T-helper 1 cell treated with Interleukin-12 subunit alpha and Interleukin-12 subunit beta and Interleukin-4 antibody, amounts not matched to agents 30 μg/mL and 1 μg/mL, for 36 hours (primary cell): Measurements from ENCODE around the gene KRAS.
"Not testable (repeated sequence)": the region's sequence is repeated elsewhere in the genome, so short reads cannot be mapped to it uniquely, and the experiment has no call there.

Source experiments
- H3K27ac Mint-ChIP-seq: one replicate; pipeline ENCODE4 v1.8.0; 2021; ENCODE audit warnings: mild to moderate bottlenecking, mixed read lengths
- H3K27me3 Mint-ChIP-seq: one replicate; pipeline ENCODE4 v1.8.0; 2021; ENCODE audit warnings: low read depth, mixed read lengths
- H3K36me3 Mint-ChIP-seq: one replicate; pipeline ENCODE4 v1.8.0; 2021; ENCODE audit warnings: low read depth, mixed read lengths
- H3K4me1 Mint-ChIP-seq: one replicate; pipeline ENCODE4 v1.8.0; 2021; ENCODE audit warnings: low read depth, mixed read lengths
- H3K4me3 Mint-ChIP-seq: one replicate; pipeline ENCODE4 v1.8.0; 2021; ENCODE audit warnings: mild to moderate bottlenecking, moderate library complexity, mixed read lengths
- H3K9me3 Mint-ChIP-seq: one replicate; pipeline ENCODE4 v1.8.0; 2021; ENCODE audit warnings: mixed read lengths

Gene KRAS

GRCh38 chr12:25250744-25251730, at the start of gene KRAS:
KRAS (minus strand) TSS chr12:25250929.
- peaks cover 10% of the 10 kb centered on the region for H3K36me3 Mint-ChIP-seq
- H3K9me3 Mint-ChIP-seq = no peaks in the 10 kb centered on the region
- H3K4me1 Mint-ChIP-seq = peaks cover 23% of the 10 kb centered on the region
- peak within 1 kb of the TSS; percentile 93 for H3K27ac Mint-ChIP-seq
- peak within 1 kb of the TSS; percentile 93 for H3K4me3 Mint-ChIP-seq
- H3K27me3 Mint-ChIP-seq = peaks cover 17% of the 10 kb centered on the region

- Mint-ChIP-seq H3K36me3 (peaks cover 3% of the 10 kb centered on the region), H3K27me3 (peaks cover 9% of the 10 kb centered on the region), H3K9me3 (peaks cover 6% of the 10 kb centered on the region), H3K4me1 (peaks cover 2% of the 10 kb centered on the region), H3K27ac (no peak overlapping the region), H3K4me3 (no peak overlapping the region)
Observed at GRCh38 chr12:25296381-25296780, 45.7 kb upstream of the KRAS start.

- H3K9me3 Mint-ChIP-seq = peaks cover 4% of the 10 kb centered on the region
- H3K27me3 Mint-ChIP-seq = peaks cover 4% of the 10 kb centered on the region
- peaks cover 3% of the 10 kb centered on the region for H3K36me3 Mint-ChIP-seq
- peaks cover 2% of the 10 kb centered on the region for H3K4me1 Mint-ChIP-seq
- H3K4me3 Mint-ChIP-seq = no peak overlapping the region
- no peak overlapping the region for H3K27ac Mint-ChIP-seq
Observed at GRCh38 chr12:25295361-25295760, 44.6 kb upstream of the KRAS start.

GRCh38 chr12:25293653-25294052, 42.9 kb upstream of the KRAS start:
- H3K4me1 Mint-ChIP-seq = peaks cover 2% of the 10 kb centered on the region
- no peak overlapping the region for H3K4me3 Mint-ChIP-seq
- peaks cover 4% of the 10 kb centered on the region for H3K27me3 Mint-ChIP-seq
- peaks cover 2% of the 10 kb centered on the region for H3K36me3 Mint-ChIP-seq
- peaks cover 14% of the 10 kb centered on the region for H3K9me3 Mint-ChIP-seq
- no peak overlapping the region for H3K27ac Mint-ChIP-seq

GRCh38 chr12:25292810-25293221, 42.1 kb upstream of the KRAS start:
- not testable (repeated sequence) for H3K27ac Mint-ChIP-seq, H3K4me3 Mint-ChIP-seq, H3K36me3 Mint-ChIP-seq, H3K27me3 Mint-ChIP-seq, H3K4me1 Mint-ChIP-seq
- peaks cover 14% of the 10 kb centered on the region for H3K9me3 Mint-ChIP-seq

GRCh38 chr12:25287610-25288009, 36.9 kb upstream of the KRAS start:
- H3K4me1 Mint-ChIP-seq = peaks cover 8% of the 10 kb centered on the region

GRCh38 chr12:25286837-25287236, 36.1 kb upstream of the KRAS start:
- Mint-ChIP-seq H3K36me3 (peaks cover 2% of the 10 kb centered on the region), H3K27ac (no peak overlapping the region), H3K9me3 (peaks cover 14% of the 10 kb centered on the region), H3K4me1 (peaks cover 5% of the 10 kb centered on the region), H3K27me3 (peaks cover 4% of the 10 kb centered on the region), H3K4me3 (no peak overlapping the region)

More at GRCh38 chr12:25287610-25288009, 36.9 kb upstream of the KRAS start:
- H3K36me3 Mint-ChIP-seq = peaks cover 2% of the 10 kb centered on the region
- peaks cover 4% of the 10 kb centered on the region for H3K27me3 Mint-ChIP-seq
- H3K9me3 Mint-ChIP-seq = peaks cover 14% of the 10 kb centered on the region
- H3K27ac Mint-ChIP-seq = no peak overlapping the region
- no peak overlapping the region for H3K4me3 Mint-ChIP-seq

- peaks cover 2% of the 10 kb centered on the region for H3K9me3 Mint-ChIP-seq
- peaks cover 14% of the 10 kb centered on the region for H3K4me1 Mint-ChIP-seq
- H3K36me3 Mint-ChIP-seq = peaks cover 2% of the 10 kb centered on the region
- H3K4me3 Mint-ChIP-seq = no peak overlapping the region
- H3K27ac Mint-ChIP-seq = no peak overlapping the region
- H3K27me3 Mint-ChIP-seq = peaks cover 4% of the 10 kb centered on the region
Observed at GRCh38 chr12:25284024-25284423, 33.3 kb upstream of the KRAS start.

GRCh38 chr12:25283006-25283405, 32.3 kb upstream of the KRAS start:
- Mint-ChIP-seq H3K27ac (no peak overlapping the region), H3K36me3 (no peaks in the 10 kb centered on the region), H3K4me3 (no peak overlapping the region), H3K27me3 (peaks cover 4% of the 10 kb centered on the region), H3K9me3 (no peaks in the 10 kb centered on the region), H3K4me1 (peaks cover 14% of the 10 kb centered on the region)

GRCh38 chr12:25280082-25280481, 29.4 kb upstream of the KRAS start:
- H3K4me1 Mint-ChIP-seq = peaks cover 14% of the 10 kb centered on the region
- H3K9me3 Mint-ChIP-seq = no peaks in the 10 kb centered on the region
- no peak overlapping the region for H3K4me3 Mint-ChIP-seq
- H3K27ac Mint-ChIP-seq = peak overlapping the region; percentile 32
- no peaks in the 10 kb centered on the region for H3K27me3 Mint-ChIP-seq
- H3K36me3 Mint-ChIP-seq = no peaks in the 10 kb centered on the region

- no peak overlapping the region for H3K4me3 Mint-ChIP-seq
- no peak overlapping the region for H3K27ac Mint-ChIP-seq
- H3K36me3 Mint-ChIP-seq = no peaks in the 10 kb centered on the region
- H3K27me3 Mint-ChIP-seq = no peaks in the 10 kb centered on the region
- peaks cover 14% of the 10 kb centered on the region for H3K4me1 Mint-ChIP-seq
- H3K9me3 Mint-ChIP-seq = no peaks in the 10 kb centered on the region
Observed at GRCh38 chr12:25278269-25278668, 27.5 kb upstream of the KRAS start.

GRCh38 chr12:25276199-25276937, 25.6 kb upstream of the KRAS start:
- H3K4me1 Mint-ChIP-seq = peaks cover 15% of the 10 kb centered on the region
- H3K27ac Mint-ChIP-seq = no peak overlapping the region
- H3K36me3 Mint-ChIP-seq = no peaks in the 10 kb centered on the region
- no peaks in the 10 kb centered on the region for H3K9me3 Mint-ChIP-seq
- H3K27me3 Mint-ChIP-seq = no peaks in the 10 kb centered on the region
- H3K4me3 Mint-ChIP-seq = no peak overlapping the region

GRCh38 chr12:25271486-25272098, 20.9 kb upstream of the KRAS start:
- no peaks in the 10 kb centered on the region for H3K36me3 Mint-ChIP-seq
- H3K4me1 Mint-ChIP-seq = peaks cover 16% of the 10 kb centered on the region
- no peak overlapping the region for H3K27ac Mint-ChIP-seq
- H3K27me3 Mint-ChIP-seq = no peaks in the 10 kb centered on the region
- no peaks in the 10 kb centered on the region for H3K9me3 Mint-ChIP-seq
- H3K4me3 Mint-ChIP-seq = no peak overlapping the region

GRCh38 chr12:25269701-25270100, 19.0 kb upstream of the KRAS start:
- no peak overlapping the region for H3K27ac Mint-ChIP-seq
- H3K27me3 Mint-ChIP-seq = no peaks in the 10 kb centered on the region
- no peak overlapping the region for H3K4me3 Mint-ChIP-seq
- H3K9me3 Mint-ChIP-seq = no peaks in the 10 kb centered on the region
- H3K4me1 Mint-ChIP-seq = peaks cover 13% of the 10 kb centered on the region
- H3K36me3 Mint-ChIP-seq = no peaks in the 10 kb centered on the region
